ENCODE measurements around the gene ADCY9.
"Not testable (repeated sequence)": the region's sequence is repeated elsewhere in the genome, so short reads cannot be mapped to it uniquely, and the experiment has no call there.

The ADCY9 gene

GRCh38 chr16:3950343-3951193 is 165.7 kb downstream of the ADCY9 start:
- DNase-seq (ENCODE audit: low spot score), result no peak

GRCh38 chr16:3949946-3950342 is 166.3 kb downstream of the ADCY9 start:
- no peak for DNase-seq (ENCODE audit: low spot score)

DNA sequence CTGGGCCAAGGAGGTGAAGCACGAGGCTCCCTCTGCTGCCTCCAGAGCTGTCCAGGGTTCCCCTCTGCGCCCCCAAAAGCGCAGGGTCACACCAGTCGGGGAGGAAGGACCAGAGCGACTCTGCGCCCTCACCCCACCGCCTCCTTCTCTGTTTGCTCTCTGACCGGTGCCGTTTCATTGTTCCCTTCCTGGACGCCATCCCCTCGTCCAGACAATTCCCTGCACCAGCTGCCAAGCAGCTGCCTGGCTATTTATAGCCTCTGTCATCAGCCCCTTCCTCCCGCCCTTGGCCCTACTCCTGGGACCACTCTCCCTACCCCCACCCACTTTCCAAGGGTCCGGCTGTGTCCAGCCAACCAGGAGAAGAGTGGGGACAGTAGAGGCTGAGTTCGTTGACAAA is 167.0 kb downstream of the ADCY9 start:
- no peak for DNase-seq (ENCODE audit: low spot score)

DNA sequence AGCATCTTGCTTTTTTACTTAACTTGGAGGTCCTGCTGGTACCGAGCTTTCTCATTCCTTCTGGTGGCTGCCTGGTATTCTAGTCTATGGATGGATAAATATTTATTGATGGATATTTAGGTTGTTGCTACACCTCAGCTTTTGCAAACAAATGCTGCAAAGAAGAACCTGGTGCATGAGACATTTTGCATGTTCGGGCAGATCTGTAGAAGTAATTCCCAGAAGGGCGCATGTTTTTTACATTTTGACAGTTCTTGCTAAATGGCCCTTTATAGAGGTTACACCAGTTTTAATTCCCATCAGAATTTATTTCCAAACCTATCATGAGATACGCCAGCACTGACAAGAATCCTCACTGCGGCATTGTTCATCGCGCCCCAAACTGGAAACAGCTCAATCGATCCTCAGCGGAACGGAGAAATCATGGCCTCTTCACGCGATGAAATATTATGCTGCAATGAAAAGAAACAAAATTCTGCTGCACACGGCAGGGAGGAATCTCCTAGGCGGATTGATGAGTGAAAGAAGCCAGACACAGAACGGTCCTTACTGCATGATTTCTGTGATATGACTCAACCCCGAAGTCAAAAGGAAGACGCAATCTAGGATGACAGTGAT is 167.8 kb downstream of the ADCY9 start:
- no peak for DNase-seq (ENCODE audit: low spot score)

- no peak for DNase-seq (ENCODE audit: low spot score)
Observed at GRCh38 chr16:3946604-3947180, 169.6 kb downstream of the ADCY9 start.

GRCh38 chr16:3945751-3946603 is 170.3 kb downstream of the ADCY9 start:
- DNase-seq (ENCODE audit: low spot score), result no peak

DNA sequence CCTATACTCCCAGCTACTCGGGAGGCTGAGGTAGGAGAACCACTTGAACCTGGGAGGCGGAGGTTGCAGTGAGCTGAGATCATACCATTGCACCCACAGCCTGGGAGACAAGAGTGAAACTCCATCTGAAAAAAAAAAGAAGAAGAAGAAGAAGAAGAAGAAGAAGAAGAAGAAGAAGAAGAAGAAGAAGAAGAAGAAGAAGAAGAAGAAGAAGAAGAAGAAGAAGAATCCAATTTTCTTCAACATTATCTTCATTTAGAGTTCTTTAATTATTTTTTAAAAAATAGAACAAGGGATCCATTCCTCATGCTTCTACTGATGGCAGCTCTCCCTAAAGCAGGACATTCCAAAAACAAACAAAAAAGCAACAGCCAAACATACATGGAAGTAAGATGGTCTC is 171.8 kb downstream of the ADCY9 start:
- not testable (repeated sequence) for DNase-seq (ENCODE audit: low spot score)

DNA sequence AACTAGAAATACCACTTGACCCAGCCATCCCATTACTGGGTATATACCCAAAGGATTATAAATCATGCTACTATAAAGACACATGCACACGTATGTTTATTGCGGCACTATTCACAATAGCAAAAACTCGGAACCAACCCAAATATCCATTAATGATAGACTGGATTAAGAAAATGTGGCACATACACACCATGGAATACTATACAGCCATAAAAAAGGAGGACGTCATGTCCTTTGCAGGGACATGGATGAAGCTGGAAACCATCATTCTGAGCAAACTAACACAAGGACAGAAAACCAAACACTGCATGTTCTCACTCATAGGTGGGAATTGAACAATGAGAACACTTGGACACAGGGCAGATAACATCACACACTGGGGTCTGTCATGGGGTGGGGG is 174.1 kb downstream of the ADCY9 start:
- DNase-seq (ENCODE audit: low spot score), result not testable (repeated sequence)

DNA sequence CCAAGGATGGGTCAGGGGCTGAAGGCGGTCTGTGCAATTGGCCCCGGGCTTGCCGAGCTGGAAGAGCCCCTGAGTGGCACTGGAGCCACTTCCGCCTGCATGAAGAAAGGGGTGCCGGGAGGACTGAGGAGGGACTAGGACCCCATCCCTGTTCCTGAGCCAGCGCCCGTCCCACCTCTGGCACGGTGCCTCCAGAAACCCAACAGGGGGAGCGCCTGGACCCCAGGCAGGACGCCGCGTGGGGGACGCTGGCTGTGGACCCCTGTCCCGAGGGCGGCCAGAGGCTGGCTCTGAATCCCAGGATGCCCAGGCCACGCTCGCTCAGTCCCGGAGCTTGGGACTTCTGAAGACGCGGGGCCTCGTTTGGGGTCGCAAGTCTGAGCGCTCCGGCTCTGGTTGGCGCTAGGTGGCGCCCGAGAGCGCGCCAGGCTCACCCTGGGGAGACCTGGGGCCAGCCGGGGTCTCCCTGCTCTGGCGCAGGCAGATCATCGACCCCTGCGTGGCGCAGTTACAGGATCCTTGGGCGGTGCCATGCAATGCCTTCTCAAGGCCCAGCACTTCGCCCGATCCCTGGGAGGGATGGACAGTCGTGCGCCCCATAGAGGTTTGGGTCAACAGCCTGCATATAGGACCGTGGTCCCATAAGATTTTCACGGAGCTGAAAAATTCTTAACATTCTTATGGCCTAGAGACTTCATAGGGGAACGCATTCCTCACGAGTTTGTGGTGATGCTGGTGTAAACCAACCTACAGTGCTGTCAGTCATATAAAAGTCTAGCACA is 177.2 kb downstream of the ADCY9 start:
- peak; percentile 37 for DNase-seq (ENCODE audit: low spot score)

DNA sequence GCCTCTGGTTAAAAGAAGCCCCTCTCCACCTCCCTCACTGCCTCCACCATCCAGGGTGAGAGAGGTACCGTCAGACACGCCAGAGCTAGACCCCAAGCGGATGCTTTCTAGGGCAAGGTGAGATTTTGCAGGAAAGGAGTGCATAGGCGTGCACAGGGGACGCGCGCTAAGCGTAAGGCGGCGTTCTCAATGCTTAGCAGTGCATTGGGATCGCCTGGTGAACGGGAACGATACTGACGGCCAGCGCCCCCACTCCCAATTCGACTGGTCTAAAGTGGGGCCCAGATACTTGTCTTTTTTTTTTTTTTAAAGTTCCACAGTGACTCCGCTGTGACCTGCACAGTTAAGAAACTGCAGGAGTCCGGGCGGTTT is 177.8 kb downstream of the ADCY9 start:
- DNase-seq (ENCODE audit: low spot score), result no peak

DNA sequence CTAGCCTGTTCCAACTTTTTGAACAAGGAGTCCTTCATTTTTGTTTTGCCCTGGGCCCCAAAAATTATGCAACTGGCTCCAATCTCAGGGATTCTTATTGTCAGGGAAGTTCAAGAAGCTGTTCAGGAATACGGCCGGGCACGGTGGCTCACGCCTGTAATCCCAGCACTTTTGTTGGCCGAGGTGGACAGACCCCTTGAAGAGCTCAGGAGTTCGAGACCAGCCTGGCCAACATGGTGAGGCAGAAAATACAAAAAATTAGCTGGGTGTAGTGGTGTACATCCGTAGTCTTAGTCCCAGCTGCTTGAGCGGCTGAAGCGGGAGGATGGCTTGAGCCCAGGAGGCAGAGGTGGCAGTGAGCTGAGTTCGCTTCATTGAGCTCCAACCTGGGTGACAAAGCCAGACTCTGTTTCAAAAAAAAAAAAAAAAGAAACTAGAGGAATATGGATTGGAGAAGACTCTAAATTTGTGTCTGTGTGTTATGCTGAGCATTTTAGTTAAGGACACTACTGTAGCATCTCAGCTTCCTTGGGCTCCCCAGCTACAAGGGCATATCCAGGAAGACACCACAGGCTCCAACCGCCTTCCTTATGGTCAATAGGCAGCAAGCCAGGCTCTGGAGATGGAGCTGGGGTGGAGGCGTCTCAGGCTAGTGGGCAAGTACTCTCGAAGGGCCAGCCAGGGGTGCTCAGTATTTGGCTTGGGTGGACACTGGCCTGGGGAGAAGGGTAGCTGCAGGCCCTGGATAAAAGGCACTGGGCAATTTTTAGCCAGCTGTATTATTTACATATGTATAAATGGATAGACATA is 179.0 kb downstream of the ADCY9 start:
- no peak for DNase-seq (ENCODE audit: low spot score)

- no peak for DNase-seq (ENCODE audit: low spot score)
Observed at GRCh38 chr16:3935921-3936320, 180.3 kb downstream of the ADCY9 start.

DNA sequence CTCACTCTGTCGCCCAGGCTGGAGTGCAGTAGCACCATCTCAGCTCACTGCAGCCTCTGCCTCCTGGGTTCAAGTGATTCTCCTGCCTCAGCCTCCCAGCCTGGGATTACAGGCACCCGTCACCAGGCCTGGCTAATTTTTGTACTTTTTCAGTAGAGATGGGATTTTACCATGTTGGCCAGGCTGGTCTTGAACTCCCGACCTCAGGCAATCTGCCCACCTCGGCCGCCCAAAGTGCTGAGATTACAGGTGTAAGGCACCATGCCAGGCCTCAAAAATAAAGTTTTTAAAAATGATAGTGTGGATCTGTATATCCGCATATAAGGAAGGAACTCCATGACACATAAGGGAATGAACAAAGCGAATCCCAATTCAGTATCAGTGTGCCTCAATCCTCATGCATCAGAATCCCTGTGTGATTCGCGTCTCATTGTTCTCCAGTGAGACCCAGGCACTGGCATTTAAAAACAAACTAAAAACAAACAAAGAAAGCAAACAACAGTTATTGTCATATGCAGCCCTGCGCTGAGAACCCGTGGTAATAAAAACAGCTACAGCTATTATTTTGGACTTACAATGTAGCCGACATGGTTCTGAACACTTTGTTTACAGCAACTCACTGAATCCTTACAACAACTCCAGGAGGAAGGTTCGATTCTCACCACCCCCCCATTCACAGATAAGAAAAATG is 181.6 kb downstream of the ADCY9 start:
- no peak for DNase-seq (ENCODE audit: low spot score)

DNA sequence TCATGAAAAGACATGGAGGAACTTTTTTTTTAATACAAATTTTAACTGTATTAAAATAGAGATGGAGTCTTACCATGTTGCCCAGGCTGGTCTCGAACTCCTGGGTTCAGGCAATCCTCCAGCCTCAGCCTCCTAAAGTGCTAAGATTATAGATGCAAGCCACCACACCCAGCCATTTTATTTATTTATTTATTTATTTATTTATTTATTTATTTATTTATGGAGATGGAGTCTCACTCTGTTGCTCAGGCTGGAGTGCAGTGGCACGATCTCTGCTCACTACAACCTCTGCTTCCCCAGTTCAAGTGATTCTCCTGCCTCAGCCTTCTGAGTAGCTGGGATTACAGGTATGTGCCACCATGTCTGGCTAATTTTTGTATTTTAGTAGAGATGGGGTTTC is 189.1 kb downstream of the ADCY9 start:
- not testable (repeated sequence) for DNase-seq (ENCODE audit: low spot score)

- DNase-seq (ENCODE audit: low spot score), result no peak
Observed at GRCh38 chr16:3924763-3925162, 191.5 kb downstream of the ADCY9 start.

- no peak for DNase-seq (ENCODE audit: low spot score)
Observed at GRCh38 chr16:3922241-3922640, 194.0 kb downstream of the ADCY9 start.

DNA sequence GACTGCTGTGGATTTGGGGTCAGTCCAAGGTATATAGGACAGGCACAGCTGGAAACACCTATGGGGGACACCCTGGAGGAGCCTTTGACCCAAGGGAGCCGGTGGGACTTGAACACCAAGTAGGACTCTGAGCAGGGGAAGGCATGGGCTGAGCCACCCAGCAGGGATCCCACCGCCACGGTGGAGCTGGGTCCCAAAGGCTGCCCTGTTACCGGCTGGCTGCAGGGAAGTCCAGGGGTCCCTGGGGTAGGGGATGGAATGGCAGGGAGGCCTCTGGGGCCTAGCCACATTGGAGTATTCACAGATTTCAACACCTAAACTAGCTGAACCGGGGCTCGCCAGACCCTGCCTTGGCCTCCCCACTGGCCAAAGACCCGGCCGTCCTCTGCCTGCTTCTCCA is 196.0 kb downstream of the ADCY9 start:
- no peak for DNase-seq (ENCODE audit: low spot score)

DNA sequence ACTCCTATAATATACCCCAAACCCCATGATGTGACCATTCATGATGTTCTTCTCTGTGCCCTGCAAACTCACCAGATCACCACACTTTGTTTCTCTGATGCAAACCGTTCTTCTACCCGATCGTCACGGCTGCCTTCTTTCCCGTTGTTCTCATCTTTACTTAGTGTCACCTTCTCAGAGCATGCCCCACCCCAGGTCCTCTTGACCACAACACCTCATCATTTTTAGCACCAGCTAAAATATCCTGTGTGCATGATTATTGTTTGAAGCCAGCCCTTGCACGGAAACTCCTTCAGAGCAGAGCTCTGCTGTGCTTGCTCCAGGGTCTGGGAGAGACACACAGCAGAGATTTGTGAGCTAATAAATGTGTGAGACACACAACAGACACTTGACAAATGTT is 196.8 kb downstream of the ADCY9 start:
- DNase-seq (ENCODE audit: low spot score), result no peak

DNA sequence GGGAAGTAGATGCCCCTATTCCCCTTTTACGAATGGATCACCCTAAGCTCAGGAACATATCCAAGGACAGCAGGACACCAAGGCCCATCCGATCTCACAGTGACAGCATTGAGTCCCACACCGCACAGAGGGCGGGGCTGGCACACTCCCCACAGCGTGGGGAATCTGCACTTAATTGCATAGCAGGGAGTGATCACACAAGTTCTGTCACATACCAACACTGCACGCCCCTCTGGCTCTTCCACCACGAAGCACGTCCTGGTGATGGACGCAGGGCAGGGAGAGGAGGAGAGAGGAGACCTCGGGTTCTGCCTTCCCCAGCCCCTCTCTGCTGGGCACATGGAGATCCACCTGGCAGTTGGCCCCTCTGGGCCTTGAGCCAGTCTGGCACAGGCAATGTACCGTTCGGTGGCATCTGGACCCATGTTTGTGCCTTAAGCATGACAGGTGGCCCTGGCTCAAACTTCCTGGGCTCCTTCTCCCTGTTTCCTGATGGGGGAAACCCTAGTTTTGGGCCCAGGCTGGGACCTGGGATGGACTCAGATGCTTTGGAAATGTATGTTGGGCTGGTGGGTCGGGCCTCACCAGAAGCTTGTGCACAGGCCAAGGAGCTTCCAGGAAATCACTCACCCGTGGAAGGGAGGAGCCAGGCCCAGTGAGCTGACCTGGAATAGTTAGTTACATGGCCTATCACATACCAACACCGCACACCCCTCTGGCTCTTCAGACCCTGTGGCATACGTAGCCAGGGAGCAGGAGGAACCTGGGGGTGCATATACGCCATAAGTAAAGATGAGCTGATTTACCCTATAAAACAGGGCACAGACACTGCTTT is 200.6 kb downstream of the ADCY9 start:
- no peak for DNase-seq (ENCODE audit: low spot score)
